ENCODE data around the gene ADAP2.

DNA sequence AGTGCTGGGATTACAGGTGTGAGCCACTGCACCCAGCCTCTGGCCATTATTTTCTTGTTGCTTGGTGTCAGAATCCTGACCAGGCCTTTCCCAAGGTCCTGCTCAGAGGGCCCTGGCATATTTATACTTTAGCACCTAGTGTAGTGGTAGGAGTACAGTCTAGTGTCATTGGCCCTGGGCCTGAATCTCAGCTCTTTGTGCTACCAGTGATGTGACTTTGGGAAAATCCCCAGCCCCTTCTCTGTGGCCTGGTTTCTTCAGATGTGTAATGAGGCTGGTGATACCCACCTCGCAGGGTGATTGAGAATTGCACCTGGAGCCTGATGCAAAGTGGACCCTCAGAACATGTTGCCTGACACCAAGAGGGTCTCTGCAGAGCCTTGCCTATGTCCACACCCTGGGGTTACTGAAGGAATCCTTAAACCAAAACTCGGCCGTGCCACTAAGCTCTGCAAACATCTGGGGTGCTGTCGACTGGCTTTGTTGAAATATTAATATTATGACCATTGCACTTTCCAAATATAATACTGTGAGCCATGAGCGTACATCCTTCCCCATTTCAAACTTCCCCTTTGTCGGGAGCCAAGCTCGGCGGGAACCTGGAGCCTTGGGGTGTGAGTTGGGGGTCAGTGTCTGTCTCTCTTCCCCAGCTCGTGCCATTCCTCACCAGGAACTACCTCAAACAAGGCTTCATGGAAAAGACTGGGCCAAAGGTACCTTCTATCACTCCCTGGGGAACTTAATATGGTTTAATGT lies 31.1 kb downstream of the ADAP2 start:
- TF ChIP-seq, protein P1, sequence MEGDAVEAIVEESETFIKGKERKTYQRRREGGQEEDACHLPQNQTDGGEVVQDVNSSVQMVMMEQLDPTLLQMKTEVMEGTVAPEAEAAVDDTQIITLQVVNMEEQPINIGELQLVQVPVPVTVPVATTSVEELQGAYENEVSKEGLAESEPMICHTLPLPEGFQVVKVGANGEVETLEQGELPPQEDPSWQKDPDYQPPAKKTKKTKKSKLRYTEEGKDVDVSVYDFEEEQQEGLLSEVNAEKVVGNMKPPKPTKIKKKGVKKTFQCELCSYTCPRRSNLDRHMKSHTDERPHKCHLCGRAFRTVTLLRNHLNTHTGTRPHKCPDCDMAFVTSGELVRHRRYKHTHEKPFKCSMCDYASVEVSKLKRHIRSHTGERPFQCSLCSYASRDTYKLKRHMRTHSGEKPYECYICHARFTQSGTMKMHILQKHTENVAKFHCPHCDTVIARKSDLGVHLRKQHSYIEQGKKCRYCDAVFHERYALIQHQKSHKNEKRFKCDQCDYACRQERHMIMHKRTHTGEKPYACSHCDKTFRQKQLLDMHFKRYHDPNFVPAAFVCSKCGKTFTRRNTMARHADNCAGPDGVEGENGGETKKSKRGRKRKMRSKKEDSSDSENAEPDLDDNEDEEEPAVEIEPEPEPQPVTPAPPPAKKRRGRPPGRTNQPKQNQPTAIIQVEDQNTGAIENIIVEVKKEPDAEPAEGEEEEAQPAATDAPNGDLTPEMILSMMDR (IDR thresholded peaks at IDR 0.05): no peak
- no peak for TF ChIP-seq POLR2A (IDR thresholded peaks at IDR 0.05)
